ENCODE measurements around the gene RPL13.

The RPL13 gene

GRCh38 chr16:89560378-89561141 is at the start of gene RPL13:
Gene RPL13 (plus strand): TSS chr16:89560682. CDS start chr16:89560960, 278 bp downstream.
- DNase-seq (ENCODE audit: low read depth): peak; percentile 89

GRCh38 chr16:89511374-89511773 is 49.1 kb upstream of the RPL13 start:
- no peak for DNase-seq (ENCODE audit: low read depth)

DNA sequence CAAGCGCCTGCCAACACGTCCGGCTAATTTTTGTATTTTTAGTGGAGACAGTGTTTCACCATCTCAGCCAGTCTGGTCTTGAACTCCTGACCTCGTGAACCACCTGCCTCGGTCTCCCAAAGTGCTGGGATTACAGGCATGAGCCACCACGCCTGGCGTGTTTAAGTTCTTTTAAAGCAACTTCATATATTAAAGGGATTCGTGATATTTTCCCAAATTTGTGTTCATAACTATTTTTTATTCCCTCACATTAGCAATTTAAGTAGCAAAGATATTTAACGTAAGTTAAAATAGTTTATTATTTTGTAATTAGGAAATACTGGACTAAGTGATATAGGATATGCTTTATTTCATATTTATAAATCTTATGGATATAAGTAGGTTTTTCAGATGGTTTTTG is 48.0 kb upstream of the RPL13 start:
- no peak for DNase-seq (ENCODE audit: low read depth)

GRCh38 chr16:89517128-89517527 is 43.4 kb upstream of the RPL13 start:
- no peak for DNase-seq (ENCODE audit: low read depth)

DNA sequence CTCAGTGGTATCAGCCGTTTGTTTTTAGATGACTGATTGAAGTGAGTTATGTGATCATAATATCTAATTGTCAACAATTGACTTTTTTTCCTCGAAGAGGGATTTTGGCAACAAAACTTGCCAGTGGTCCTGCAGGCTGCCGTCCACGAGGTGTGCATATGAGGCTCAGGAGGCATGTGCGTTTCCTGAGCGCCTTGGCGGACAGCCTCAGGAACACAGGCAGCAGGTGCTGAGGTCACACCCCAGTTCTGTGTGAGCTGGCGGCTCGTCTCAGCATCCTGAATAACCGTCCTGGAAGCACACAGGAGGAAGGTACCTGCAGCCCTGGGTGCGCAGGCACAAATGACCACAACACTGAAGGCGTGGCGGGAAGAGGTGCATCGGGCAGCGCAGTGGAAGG is 40.6 kb upstream of the RPL13 start:
- no peak for DNase-seq (ENCODE audit: low read depth)

DNA sequence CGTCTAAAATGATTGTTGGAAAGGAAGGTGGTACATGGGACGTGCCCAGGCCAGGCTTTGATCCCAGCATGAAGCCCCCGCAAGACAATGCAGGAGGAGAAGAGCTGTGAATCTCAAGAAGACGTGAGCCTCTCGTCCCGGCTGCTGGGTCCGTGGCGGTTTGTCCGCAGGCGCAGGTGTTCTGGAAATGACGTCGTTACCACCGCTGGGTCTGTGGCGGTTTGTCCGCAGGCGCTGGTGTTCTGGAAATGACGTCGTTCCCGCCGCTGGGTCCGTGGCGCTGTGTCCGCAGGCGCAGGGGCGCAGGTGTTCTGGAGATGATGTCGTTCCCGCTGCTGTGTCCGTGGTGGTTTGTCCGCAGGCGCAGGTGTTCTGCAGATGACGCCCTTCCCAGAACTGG is 38.2 kb upstream of the RPL13 start:
- no peak for DNase-seq (ENCODE audit: low read depth)

DNA sequence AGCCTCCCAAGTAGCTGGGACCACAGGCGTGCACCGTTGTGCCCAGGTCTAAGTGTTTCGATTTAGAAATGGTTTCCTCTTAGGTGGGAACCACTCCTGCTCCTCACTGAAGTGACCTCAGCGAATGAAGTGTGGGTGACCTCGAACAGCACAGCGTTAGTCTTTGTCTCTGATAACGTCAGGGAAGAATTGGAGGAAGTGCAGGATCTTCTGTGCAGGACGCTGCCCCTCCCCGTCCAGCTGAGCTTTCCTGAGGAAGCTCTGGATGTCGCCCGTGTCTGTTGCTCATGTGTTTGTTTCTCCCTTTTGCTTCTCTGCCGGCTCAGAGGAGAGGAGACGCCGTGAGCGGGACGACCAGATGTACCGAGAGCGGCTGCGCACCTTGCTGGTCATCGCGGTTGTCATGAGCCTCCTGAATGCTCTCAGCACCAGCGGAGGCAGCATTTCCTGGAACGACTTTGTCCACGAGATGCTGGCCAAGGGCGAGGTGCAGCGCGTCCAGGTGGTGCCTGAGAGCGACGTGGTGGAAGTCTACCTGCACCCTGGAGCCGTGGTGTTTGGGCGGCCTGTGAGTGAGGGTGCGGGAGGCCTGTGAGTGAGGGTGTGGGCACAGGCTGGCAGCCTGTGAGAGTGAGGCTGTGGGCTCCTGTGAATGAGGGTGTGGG is 36.7 kb upstream of the RPL13 start:
- no peak for DNase-seq (ENCODE audit: low read depth)

DNA sequence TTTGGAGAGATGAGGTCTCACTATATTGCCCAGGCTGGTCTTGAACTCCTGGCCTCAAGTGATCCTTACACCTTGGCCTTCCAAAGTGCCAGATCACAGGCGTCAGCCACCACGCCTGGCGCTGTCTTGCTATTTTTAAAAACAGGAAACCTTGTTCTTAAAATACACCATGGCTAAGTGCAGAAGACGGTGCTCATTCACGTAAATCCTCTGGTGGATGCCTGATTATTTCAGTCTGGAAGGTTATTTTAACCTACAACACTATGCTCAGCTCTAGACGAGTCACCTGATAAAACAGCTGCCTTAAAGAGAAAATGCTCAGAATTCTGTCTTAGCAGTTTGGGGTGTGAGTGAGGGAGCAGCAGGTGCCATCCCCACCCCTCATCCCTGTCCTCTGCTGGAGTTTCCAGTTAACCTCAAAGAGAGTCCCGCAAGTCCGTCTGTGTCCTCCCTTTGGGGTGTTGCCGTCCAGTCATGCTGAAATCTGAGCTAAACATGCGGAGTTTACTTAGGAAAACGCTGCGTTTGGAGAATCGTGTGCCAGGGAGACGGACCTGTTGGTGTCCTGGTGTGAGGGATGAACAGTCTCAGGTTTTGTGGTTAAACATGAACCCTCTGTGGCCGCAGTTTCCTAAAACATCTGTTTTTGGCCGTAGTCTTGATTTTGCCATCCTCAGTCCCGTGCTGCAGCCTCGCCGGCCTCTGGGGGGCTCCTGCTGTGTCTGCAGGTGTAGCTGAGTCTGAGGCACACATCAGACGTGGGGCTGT is 35.2 kb upstream of the RPL13 start:
- no peak for DNase-seq (ENCODE audit: low read depth)

GRCh38 chr16:89529097-89529496 is 31.4 kb upstream of the RPL13 start:
- DNase-seq (ENCODE audit: low read depth): no peak

DNA sequence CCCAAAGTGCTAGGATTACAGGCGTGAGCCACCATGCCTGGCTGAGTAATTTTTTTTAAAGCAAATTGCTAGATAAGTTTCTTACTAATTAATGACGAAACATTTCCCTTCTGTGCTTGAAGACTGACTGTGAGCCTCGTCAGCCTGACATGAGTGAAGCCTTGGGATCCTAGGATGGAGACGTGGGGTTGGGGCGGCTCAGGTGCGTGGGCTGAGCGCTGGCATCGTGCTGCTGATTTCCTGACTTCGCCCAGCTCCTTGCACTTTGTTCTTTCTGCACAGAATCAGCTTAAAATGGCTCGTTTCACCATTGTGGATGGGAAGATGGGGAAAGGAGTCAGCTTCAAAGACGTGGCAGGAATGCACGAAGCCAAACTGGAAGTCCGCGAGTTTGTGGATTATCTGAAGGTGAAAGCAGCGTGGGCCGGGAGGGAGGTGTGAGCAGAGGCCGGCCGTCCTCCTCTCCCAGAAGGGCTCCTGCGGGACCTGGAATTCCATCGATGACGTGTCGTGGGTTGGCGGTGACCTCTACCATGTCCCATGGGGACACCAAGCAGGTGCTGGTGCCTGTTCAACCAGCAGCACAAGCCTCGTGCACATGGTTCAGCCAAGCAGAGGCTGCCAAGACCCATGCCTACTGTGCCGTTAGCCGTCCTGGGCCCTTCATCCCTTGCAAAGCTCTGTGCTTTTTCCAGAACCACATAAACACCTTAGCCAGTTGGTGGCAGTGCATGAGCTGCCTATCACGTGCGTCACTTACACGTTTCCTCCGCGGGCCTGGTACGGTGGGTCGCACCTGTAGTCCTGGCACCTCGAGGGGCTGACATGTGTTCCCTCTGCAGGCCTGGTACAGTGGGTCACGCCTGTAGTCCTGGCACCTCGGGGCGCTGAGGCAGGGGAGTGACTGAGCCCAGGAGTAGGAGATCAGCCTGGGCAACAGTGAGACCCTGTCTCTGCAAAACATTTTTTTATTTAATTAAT is 29.8 kb upstream of the RPL13 start:
- DNase-seq (ENCODE audit: low read depth): no peak

GRCh38 chr16:89531821-89532526 is 28.5 kb upstream of the RPL13 start:
- DNase-seq (ENCODE audit: low read depth): no peak

DNA sequence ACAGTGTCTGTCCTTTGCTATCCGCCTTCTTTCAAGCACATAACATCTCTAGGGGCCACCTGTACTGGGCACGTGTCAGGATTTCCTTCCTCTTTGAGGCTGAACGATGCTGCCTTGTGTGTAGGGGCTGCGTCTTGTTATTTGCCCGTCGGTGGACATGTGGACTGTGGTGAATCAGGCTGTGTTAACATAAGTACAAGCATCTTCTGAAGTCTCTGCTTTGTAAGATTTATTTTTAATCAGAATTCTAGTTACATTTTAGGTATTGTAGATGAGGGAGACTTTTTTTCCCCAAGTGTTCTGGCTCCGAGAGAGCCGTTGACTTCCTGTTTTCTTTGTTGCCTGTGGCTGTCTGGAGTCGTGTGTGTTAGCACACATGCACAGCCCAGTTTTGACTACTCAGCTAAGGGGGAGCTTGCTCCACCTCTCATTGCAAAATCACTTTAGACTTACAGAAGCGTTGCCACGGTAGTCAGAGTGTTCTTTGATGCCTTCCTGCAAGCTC is 26.2 kb upstream of the RPL13 start:
- DNase-seq (ENCODE audit: low read depth): no peak

DNA sequence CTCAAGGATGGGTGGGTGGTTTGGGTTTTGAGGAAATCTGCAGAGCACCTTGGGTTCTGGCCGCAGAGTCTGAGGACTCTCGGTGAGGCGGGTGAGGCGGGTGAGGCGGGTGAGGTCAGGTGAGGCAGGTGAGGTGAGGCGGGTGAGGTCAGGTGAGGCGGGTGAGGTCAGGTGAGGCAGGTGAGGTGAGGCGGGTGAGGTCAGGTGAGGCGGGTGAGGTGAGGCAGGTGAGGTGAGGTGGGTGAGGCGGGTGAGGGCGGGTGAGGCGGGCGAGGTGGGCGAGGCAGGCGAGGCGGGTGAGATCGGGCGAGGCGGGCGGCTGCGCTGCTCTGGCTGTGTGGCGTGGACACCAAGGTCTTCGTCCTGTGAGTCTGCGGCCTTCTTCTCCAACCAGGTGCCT is 24.1 kb upstream of the RPL13 start:
- no peak for DNase-seq (ENCODE audit: low read depth)

- no peak for DNase-seq (ENCODE audit: low read depth)
Observed at GRCh38 chr16:89536886-89537548, 23.5 kb upstream of the RPL13 start.

- no peak for DNase-seq (ENCODE audit: low read depth)
Observed at GRCh38 chr16:89537549-89537925, 22.9 kb upstream of the RPL13 start.

DNA sequence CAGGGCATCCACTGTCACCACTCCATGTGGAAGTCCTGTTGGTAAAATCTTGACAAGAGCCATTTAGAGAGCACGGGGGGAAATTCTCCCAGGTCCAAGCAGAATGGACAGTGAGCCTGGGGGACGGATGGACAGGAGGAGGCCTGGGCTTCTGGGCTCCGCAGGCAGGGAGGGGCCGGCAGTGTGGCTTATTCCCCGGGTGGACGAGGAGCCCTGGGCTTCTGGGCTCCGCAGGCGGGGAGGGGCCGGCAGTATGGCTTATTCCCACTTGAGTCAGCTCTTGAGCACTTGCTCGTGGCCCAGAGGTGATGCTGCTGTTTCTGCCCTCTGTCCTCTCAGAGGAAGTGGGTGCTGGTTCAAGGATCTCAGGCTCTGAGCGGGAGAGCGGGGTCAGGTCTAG is 22.2 kb upstream of the RPL13 start:
- DNase-seq (ENCODE audit: low read depth): no peak

- no peak for DNase-seq (ENCODE audit: low read depth)
Observed at GRCh38 chr16:89540557-89540956, 19.9 kb upstream of the RPL13 start.

DNA sequence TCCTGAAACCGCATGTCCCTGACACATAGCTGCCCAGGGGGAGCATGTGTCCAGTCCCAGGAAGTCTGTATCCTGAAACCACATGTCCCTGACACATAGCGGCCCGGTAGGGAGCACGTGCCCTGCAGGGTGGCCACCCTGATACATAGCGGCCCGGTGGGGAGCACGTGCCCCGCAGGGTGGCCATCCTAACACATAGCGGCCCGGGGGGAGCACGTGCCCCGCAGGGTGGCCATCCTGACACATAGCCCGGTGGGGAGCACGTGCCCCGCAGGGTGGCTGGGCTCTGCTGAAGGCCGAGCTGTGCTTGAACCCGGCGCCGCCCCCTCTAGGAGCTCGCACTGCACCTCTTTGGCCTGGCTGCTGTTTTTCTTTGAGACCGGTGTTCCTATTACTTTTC is 18.7 kb upstream of the RPL13 start:
- DNase-seq (ENCODE audit: low read depth): no peak

DNA sequence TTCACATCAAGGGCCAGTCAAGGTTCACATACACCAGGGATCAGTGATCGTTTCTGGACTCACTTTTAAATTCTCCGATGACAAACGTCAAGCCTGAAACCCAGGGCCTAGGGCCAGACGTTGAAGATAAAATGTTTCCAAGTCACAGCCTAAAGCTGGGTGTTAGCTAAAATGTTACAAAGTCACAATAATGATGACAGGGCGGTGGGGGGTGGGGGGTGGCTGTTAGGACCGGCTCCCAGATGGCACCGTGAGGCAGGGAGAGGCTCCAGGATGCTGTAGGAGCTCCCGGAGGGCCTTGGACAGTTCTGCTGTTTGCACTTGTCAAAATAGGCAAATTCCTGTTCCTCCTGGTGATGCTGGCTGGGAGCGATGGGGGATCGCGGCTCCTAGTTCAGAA is 16.4 kb upstream of the RPL13 start:
- DNase-seq (ENCODE audit: low read depth): no peak

- DNase-seq (ENCODE audit: low read depth): no peak
Observed at GRCh38 chr16:89544713-89545043, 15.8 kb upstream of the RPL13 start.
